ENCODE data around the gene ATP6V0D1. TPM values are rescaled to one million over a fixed set of nuclear protein-coding genes. Genes with fewer than 3 reads are reported as not detected.

Gene ATP6V0D1
- total RNA-seq, 3 donors from 2014 or later, result 152 to 253 (median 228) TPM

- H3K9me3 ChIP-seq, result no peaks in the 10 kb centered on the region
- no peaks in the 10 kb centered on the region for H3K36me3 ChIP-seq (ENCODE audit: low read depth)
- intact Hi-C loops (cut with DNase I, micrococcal nuclease), result no loop called here
- H3K4me3 ChIP-seq, result peak overlapping the region; percentile 63
- TF ChIP-seq CTCF (IDR thresholded peaks at IDR 0.05), result no peak
- H3K4me1 ChIP-seq (ENCODE audit: low read depth), result peaks cover 15% of the 10 kb centered on the region
- peak; percentile 59 for ATAC-seq
- peak; percentile 84 to 88 (median 86) for DNase-seq
These were observed 50.4 kb downstream of the ATP6V0D1 start for GRCh38 chr16:67430504-67430976.

GRCh38 chr16:67429799-67430503 is 51.0 kb downstream of the ATP6V0D1 start:
- H3K9me3 ChIP-seq, result no peaks in the 10 kb centered on the region
- peaks cover 15% of the 10 kb centered on the region for H3K4me1 ChIP-seq (ENCODE audit: low read depth)
- peak overlapping the region; percentile 63 for H3K4me3 ChIP-seq
- ATAC-seq (peak; percentile 0), DNase-seq (no peak)
- H3K36me3 ChIP-seq (ENCODE audit: low read depth), result no peaks in the 10 kb centered on the region
- intact Hi-C loops (cut with DNase I, micrococcal nuclease), result loop anchor here in 1 of 2 donors (5.0 kb wide), 1 partner anchor 32 kb away; no protein-coding TSS in a partner anchor
- TF ChIP-seq CTCF (IDR thresholded peaks at IDR 0.05), result no peak

GRCh38 chr16:67429053-67429798 is 51.7 kb downstream of the ATP6V0D1 start:
- peak in 2 of 3 donors; percentile 83 to 85 for DNase-seq
- peak; percentile 67 for ATAC-seq
- TF ChIP-seq CTCF (IDR thresholded peaks at IDR 0.05), result no peak
- Histone ChIP-seq H3K4me1 (ENCODE audit: low read depth) (peaks cover 15% of the 10 kb centered on the region), H3K36me3 (ENCODE audit: low read depth) (no peaks in the 10 kb centered on the region), H3K9me3 (no peaks in the 10 kb centered on the region), H3K4me3 (peak overlapping the region; percentile 63)
- intact Hi-C loops (cut with DNase I, micrococcal nuclease), result loop anchor here in 1 of 2 donors (5.0 kb wide), 1 partner anchor 33 kb away; no protein-coding TSS in a partner anchor

- ATAC-seq (peak; percentile 57), DNase-seq (peak; percentile 83 to 87 (median 84))
- TF ChIP-seq CTCF (IDR thresholded peaks at IDR 0.05), result peak; percentile 72
- Histone ChIP-seq H3K4me3 (no peak overlapping the region), H3K36me3 (ENCODE audit: low read depth) (no peaks in the 10 kb centered on the region), H3K4me1 (ENCODE audit: low read depth) (peaks cover 15% of the 10 kb centered on the region), H3K9me3 (no peaks in the 10 kb centered on the region)
- intact Hi-C loops (cut with DNase I, micrococcal nuclease), result loop anchor here in 1 of 2 donors (5.0 kb wide), 1 partner anchor 34 kb away; no protein-coding TSS in a partner anchor
These were observed 52.7 kb downstream of the ATP6V0D1 start for GRCh38 chr16:67428146-67428731.

GRCh38 chr16:67426950-67427349 is 54.0 kb downstream of the ATP6V0D1 start:
- TF ChIP-seq CTCF (IDR thresholded peaks at IDR 0.05), result no peak
- Histone ChIP-seq H3K36me3 (ENCODE audit: low read depth) (no peaks in the 10 kb centered on the region), H3K9me3 (no peaks in the 10 kb centered on the region), H3K4me1 (ENCODE audit: low read depth) (peaks cover 15% of the 10 kb centered on the region), H3K4me3 (no peak overlapping the region)
- ATAC-seq (no peak), DNase-seq (peak in 1 of 3 donors; percentile 41)
- intact Hi-C loops (cut with DNase I, micrococcal nuclease), result loop anchor here in 1 of 2 donors (5.0 kb wide), 1 partner anchor 35 kb away; no protein-coding TSS in a partner anchor

Data from mucosa of descending colon (tissue), 3 donors.